ENCODE measurements around the gene UAP1.
"Not testable (repeated sequence)": the region's sequence is repeated elsewhere in the genome, so short reads cannot be mapped to it uniquely, and the experiment has no call there.

The UAP1 gene

GRCh38 chr1:162565460-162565859 is 3.9 kb downstream of the UAP1 start:
- DNase-seq (ENCODE audit: low spot score): no peak

GRCh38 chr1:162566870-162567269 is 5.3 kb downstream of the UAP1 start:
- DNase-seq (ENCODE audit: low spot score): no peak

- DNase-seq (ENCODE audit: low spot score): no peak
Measured at GRCh38 chr1:162568802-162569201, 7.3 kb downstream of the UAP1 start.

- no peak for DNase-seq (ENCODE audit: low spot score)
Measured at GRCh38 chr1:162570718-162571117, 9.2 kb downstream of the UAP1 start.

- not testable (repeated sequence) for DNase-seq (ENCODE audit: low spot score)
Measured at GRCh38 chr1:162571121-162571520, 9.6 kb downstream of the UAP1 start.

GRCh38 chr1:162571696-162572095 is 10.2 kb downstream of the UAP1 start:
- no peak for DNase-seq (ENCODE audit: low spot score)

- DNase-seq (ENCODE audit: low spot score): no peak
Measured at GRCh38 chr1:162573136-162573535, 11.6 kb downstream of the UAP1 start.

GRCh38 chr1:162578071-162578700 is 16.7 kb downstream of the UAP1 start:
- no peak for DNase-seq (ENCODE audit: low spot score)

- DNase-seq (ENCODE audit: low spot score): no peak
Measured at GRCh38 chr1:162578936-162579335, 17.4 kb downstream of the UAP1 start.

GRCh38 chr1:162580308-162580707 is 18.8 kb downstream of the UAP1 start:
- DNase-seq (ENCODE audit: low spot score): no peak

- DNase-seq (ENCODE audit: low spot score): not testable (repeated sequence)
Measured at GRCh38 chr1:162582901-162583300, 21.4 kb downstream of the UAP1 start.

- DNase-seq (ENCODE audit: low spot score): not testable (repeated sequence)
Measured at GRCh38 chr1:162585101-162585500, 23.6 kb downstream of the UAP1 start.

GRCh38 chr1:162587347-162587746 is 25.8 kb downstream of the UAP1 start:
- DNase-seq (ENCODE audit: low spot score): no peak

GRCh38 chr1:162587761-162588260 is 26.3 kb downstream of the UAP1 start:
- no peak for DNase-seq (ENCODE audit: low spot score)

- DNase-seq (ENCODE audit: low spot score): no peak
Measured at GRCh38 chr1:162590101-162590500, 28.6 kb downstream of the UAP1 start.

GRCh38 chr1:162590686-162591085 is 29.2 kb downstream of the UAP1 start:
- DNase-seq (ENCODE audit: low spot score): no peak

- DNase-seq (ENCODE audit: low spot score): no peak
Measured at GRCh38 chr1:162596514-162597170, 35.1 kb downstream of the UAP1 start.

- no peak for DNase-seq (ENCODE audit: low spot score)
Measured at GRCh38 chr1:162599451-162599850, 37.9 kb downstream of the UAP1 start.

GRCh38 chr1:162603117-162603516 is 41.6 kb downstream of the UAP1 start:
- not testable (repeated sequence) for DNase-seq (ENCODE audit: low spot score)

- DNase-seq (ENCODE audit: low spot score): peak; percentile 32
Measured at GRCh38 chr1:162605225-162605927, 43.9 kb downstream of the UAP1 start.

GRCh38 chr1:162609306-162609705 is 47.8 kb downstream of the UAP1 start:
- DNase-seq (ENCODE audit: low spot score): no peak

GRCh38 chr1:162612606-162613400 is 51.3 kb downstream of the UAP1 start:
- no peak for DNase-seq (ENCODE audit: low spot score)
